ENCODE results near the gene CPVL.

DNA sequence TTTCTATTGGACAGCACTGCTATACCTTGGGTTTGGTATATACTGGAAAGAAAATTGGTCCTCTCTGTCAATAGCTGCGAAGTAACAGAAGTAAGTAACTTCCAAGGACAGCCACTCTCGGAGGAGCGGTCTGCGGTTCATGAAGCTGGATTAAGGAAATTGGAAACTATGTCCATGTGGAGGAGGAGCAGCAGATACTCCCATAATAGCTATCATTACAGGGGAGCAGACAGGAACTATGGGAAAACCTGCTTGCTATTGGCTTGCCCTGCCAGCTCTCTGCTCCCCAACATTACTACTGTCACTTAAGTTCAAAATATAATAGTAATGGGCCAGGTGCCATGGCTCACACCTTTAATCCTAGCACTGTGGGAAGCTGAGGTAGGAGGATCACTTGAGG, 104.3 kb downstream of the CPVL start:
- TF ChIP-seq, protein P1, sequence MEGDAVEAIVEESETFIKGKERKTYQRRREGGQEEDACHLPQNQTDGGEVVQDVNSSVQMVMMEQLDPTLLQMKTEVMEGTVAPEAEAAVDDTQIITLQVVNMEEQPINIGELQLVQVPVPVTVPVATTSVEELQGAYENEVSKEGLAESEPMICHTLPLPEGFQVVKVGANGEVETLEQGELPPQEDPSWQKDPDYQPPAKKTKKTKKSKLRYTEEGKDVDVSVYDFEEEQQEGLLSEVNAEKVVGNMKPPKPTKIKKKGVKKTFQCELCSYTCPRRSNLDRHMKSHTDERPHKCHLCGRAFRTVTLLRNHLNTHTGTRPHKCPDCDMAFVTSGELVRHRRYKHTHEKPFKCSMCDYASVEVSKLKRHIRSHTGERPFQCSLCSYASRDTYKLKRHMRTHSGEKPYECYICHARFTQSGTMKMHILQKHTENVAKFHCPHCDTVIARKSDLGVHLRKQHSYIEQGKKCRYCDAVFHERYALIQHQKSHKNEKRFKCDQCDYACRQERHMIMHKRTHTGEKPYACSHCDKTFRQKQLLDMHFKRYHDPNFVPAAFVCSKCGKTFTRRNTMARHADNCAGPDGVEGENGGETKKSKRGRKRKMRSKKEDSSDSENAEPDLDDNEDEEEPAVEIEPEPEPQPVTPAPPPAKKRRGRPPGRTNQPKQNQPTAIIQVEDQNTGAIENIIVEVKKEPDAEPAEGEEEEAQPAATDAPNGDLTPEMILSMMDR (IDR thresholded peaks at IDR 0.05): no peak
- TF ChIP-seq POLR2A (IDR thresholded peaks at IDR 0.05; ENCODE audit: low read length) (no peak), ZNF302 (CRISPR knock-in tag; IDR thresholded peaks at IDR 0.05) (no peak), HDAC2 (IDR thresholded peaks at IDR 0.05) (no peak)

Measured in A549 (cell line).